Endodermal cell (in vitro differentiated cells): ENCODE measurements around the gene POLR2L. TPM values are rescaled to one million over a fixed set of nuclear protein-coding genes. Genes with fewer than 3 reads are reported as not detected.

ENCODE experiments used
- DNase-seq: peaks from one replicate; pipeline ENCODE4 v3.0.0-alpha.2; 2017
- H3K27ac ChIP-seq: 2 replicates; pipeline ENCODE4 v1.5.1; 2013; ENCODE audit warnings: mild to moderate bottlenecking, low read depth, low read length, moderate library complexity
- H3K27me3 ChIP-seq: 2 replicates; pipeline ENCODE4 v1.6.1; 2013; ENCODE audit warnings: mild to moderate bottlenecking, low read length, moderate library complexity; ENCODE audit not compliant: insufficient read depth, control insufficient read depth, poor library complexity, severe bottlenecking
- H3K36me3 ChIP-seq: 2 replicates; pipeline ENCODE4 v1.7.0; 2013; ENCODE audit warnings: mild to moderate bottlenecking, low read length, moderate library complexity; ENCODE audit not compliant: control insufficient read depth, insufficient read depth
- H3K4me1 ChIP-seq: one replicate; pipeline ENCODE4 v1.7.0; 2013; ENCODE audit warnings: low read length; ENCODE audit not compliant: control insufficient read depth, insufficient read depth
- H3K4me3 ChIP-seq: 2 replicates; pipeline ENCODE4 v1.5.1; 2013; ENCODE audit warnings: mild to moderate bottlenecking, low read length, moderate library complexity
- H3K9ac ChIP-seq: 2 replicates; pipeline ENCODE4 v1.6.1; 2013; ENCODE audit warnings: mild to moderate bottlenecking, low read length, moderate library complexity; ENCODE audit not compliant: poor library complexity, severe bottlenecking; ENCODE audit errors: extremely low read depth
- H3K9me3 ChIP-seq: 2 replicates; pipeline ENCODE4 v1.6.1; 2013; ENCODE audit warnings: mild to moderate bottlenecking, low read length, moderate library complexity; ENCODE audit not compliant: control insufficient read depth
- H3K27ac Mint-ChIP-seq: 2 replicates; pipeline ENCODE4 v1.8.0; 2020; ENCODE audit warnings: mixed read lengths
- H3K27me3 Mint-ChIP-seq: 2 replicates; pipeline ENCODE4 v1.8.0; 2021; ENCODE audit warnings: mild to moderate bottlenecking, mixed read lengths; ENCODE audit not compliant: insufficient read depth
- H3K36me3 Mint-ChIP-seq: 2 replicates; pipeline ENCODE4 v1.8.0; 2020; ENCODE audit warnings: low read depth, mixed read lengths
- H3K4me1 Mint-ChIP-seq: 2 replicates; pipeline ENCODE4 v1.8.0; 2020; ENCODE audit warnings: mixed read lengths
- H3K4me3 Mint-ChIP-seq: 2 replicates; pipeline ENCODE4 v1.8.0; 2020; ENCODE audit warnings: mild to moderate bottlenecking, moderate library complexity, mixed read lengths
- H3K9me3 Mint-ChIP-seq: 2 replicates; pipeline ENCODE4 v1.8.0; 2020; ENCODE audit warnings: mild to moderate bottlenecking, mixed read lengths
- WGBS, 2 experiments: methylation state at CpG; one replicate each; pipeline versions ENCODE4 v1.1.5 to v1.1.7; 2013; ENCODE audit warnings: missing lambda C conversion rate in 2 of 2, mixed read lengths in 1 of 2; ENCODE audit not compliant: insufficient coverage in 1 of 2, insufficient read length in 1 of 2; 5-methylcytosine and 5-hydroxymethylcytosine counted together
- total RNA-seq, 2 donors: library from RNA; stranded (reverse); fragmentation: NEBNext Ultra II Directional in 1 of 2; extraction: Animal tissue kit (Norgen Biotek cat#: 25700) in 1 of 2; gene quantifications; 2 replicates in 1 of 2; 3 replicates in 1 of 2; pipeline ENCODE4 v1.2.1, GENCODE V29; 2021
- TF ChIP-seq, protein P1 (sequence below): fragments of 200-600 bp; sonication (generic); conservative IDR thresholded peaks from 2 replicates; pipeline ENCODE4 v1.5.0; 2021; ENCODE audit warnings: antibody characterized with exemption, mild to moderate bottlenecking

The POLR2L gene
- total RNA-seq, 2 donors from 2014 or later, result 139 to 148 TPM

- Histone ChIP-seq H3K9ac (no peak overlapping the region), H3K36me3 (peaks cover 13% of the 10 kb centered on the region), H3K9me3 (no peaks in the 10 kb centered on the region), H3K4me1 (no peaks in the 10 kb centered on the region), H3K4me3 (no peak overlapping the region), H3K27ac (no peak overlapping the region), H3K27me3 (no peaks in the 10 kb centered on the region)
- Mint-ChIP-seq H3K27me3 (no peaks in the 10 kb centered on the region), H3K27ac (no peak overlapping the region), H3K9me3 (no peaks in the 10 kb centered on the region), H3K4me3 (no peak overlapping the region), H3K36me3 (peaks cover 38% of the 10 kb centered on the region), H3K4me1 (no peaks in the 10 kb centered on the region)
- TF ChIP-seq, protein P1, sequence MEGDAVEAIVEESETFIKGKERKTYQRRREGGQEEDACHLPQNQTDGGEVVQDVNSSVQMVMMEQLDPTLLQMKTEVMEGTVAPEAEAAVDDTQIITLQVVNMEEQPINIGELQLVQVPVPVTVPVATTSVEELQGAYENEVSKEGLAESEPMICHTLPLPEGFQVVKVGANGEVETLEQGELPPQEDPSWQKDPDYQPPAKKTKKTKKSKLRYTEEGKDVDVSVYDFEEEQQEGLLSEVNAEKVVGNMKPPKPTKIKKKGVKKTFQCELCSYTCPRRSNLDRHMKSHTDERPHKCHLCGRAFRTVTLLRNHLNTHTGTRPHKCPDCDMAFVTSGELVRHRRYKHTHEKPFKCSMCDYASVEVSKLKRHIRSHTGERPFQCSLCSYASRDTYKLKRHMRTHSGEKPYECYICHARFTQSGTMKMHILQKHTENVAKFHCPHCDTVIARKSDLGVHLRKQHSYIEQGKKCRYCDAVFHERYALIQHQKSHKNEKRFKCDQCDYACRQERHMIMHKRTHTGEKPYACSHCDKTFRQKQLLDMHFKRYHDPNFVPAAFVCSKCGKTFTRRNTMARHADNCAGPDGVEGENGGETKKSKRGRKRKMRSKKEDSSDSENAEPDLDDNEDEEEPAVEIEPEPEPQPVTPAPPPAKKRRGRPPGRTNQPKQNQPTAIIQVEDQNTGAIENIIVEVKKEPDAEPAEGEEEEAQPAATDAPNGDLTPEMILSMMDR, result no peak
- WGBS, 2 experiments, result 95% methylated on average over 9 to 16 of the region's 16 CpGs
- DNase-seq, result no peak
These were observed 32.9 kb upstream of the POLR2L start for GRCh38 chr11:875203-875602.

DNA sequence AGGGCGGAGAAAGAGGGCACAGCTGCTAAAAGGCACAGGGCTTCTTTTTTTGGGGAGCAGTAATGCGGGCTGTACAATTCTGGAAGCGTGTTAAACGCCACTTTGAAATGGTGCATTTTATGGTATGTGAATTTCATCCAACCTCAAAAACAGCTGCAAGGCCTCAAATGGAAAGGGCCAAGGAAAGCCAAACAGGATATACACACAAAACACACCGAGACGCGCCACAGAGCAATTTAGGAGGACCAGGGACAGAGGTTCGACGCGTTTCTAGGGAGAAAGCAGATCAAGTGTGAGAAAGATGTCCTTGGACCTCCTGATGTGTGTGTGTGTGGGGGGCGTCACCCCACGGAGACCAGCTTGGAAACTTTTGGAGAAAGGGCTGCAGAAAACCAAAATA is 31.4 kb upstream of the POLR2L start:
- no peak overlapping the region for H3K4me3 Mint-ChIP-seq
- Histone ChIP-seq H3K36me3 (peaks cover 4% of the 10 kb centered on the region), H3K9me3 (no peaks in the 10 kb centered on the region), H3K9ac (no peak overlapping the region), H3K4me1 (no peaks in the 10 kb centered on the region), H3K27me3 (no peaks in the 10 kb centered on the region), H3K4me3 (no peak overlapping the region), H3K27ac (no peak overlapping the region)
- 83 to 86% methylated on average over 8 to 11 of the region's 12 CpGs for WGBS, 2 experiments
- H3K27ac Mint-ChIP-seq, result no peak overlapping the region
- no peaks in the 10 kb centered on the region for H3K27me3 Mint-ChIP-seq
- H3K9me3 Mint-ChIP-seq, result no peaks in the 10 kb centered on the region
- no peak for DNase-seq
- TF ChIP-seq, protein P1, result no peak
- H3K4me1 Mint-ChIP-seq, result no peaks in the 10 kb centered on the region
- peaks cover 30% of the 10 kb centered on the region for H3K36me3 Mint-ChIP-seq

GRCh38 chr11:872799-873198 is 30.5 kb upstream of the POLR2L start:
- H3K4me1 Mint-ChIP-seq, result no peaks in the 10 kb centered on the region
- Histone ChIP-seq H3K4me1 (no peaks in the 10 kb centered on the region), H3K9ac (no peak overlapping the region), H3K36me3 (peaks cover 4% of the 10 kb centered on the region), H3K27ac (no peak overlapping the region), H3K27me3 (no peaks in the 10 kb centered on the region), H3K4me3 (no peak overlapping the region), H3K9me3 (no peaks in the 10 kb centered on the region)
- 94 to 95% methylated on average over 4 to 9 of the region's 9 CpGs for WGBS, 2 experiments
- no peak for DNase-seq
- no peaks in the 10 kb centered on the region for H3K9me3 Mint-ChIP-seq
- H3K4me3 Mint-ChIP-seq, result no peak overlapping the region
- TF ChIP-seq, protein P1, result no peak
- peaks cover 28% of the 10 kb centered on the region for H3K36me3 Mint-ChIP-seq
- H3K27ac Mint-ChIP-seq, result no peak overlapping the region
- no peaks in the 10 kb centered on the region for H3K27me3 Mint-ChIP-seq
